HUES48 (cell line): ENCODE results near the gene NIPA2.

Experiments
- H3K27ac ChIP-seq: one replicate; pipeline ENCODE4 v1.7.0; 2013; ENCODE audit warnings: low read depth, low read length, inconsistent platforms
- H3K27me3 ChIP-seq: 2 replicates; pipeline ENCODE4 v1.6.1; 2013; ENCODE audit warnings: mild to moderate bottlenecking, low read length; ENCODE audit not compliant: control insufficient read depth, insufficient read depth
- H3K36me3 ChIP-seq: 2 replicates; pipeline ENCODE4 v1.6.1; 2013; ENCODE audit warnings: low read length; ENCODE audit not compliant: control insufficient read depth, insufficient read depth
- H3K4me1 ChIP-seq: 2 replicates; pipeline ENCODE4 v1.6.1; 2013; ENCODE audit warnings: mild to moderate bottlenecking, low read length; ENCODE audit not compliant: control insufficient read depth, insufficient read depth
- H3K4me3 ChIP-seq: 2 replicates; pipeline ENCODE4 v1.5.1; 2013; ENCODE audit warnings: mild to moderate bottlenecking, low read depth, low read length
- H3K9ac ChIP-seq: 2 replicates; pipeline ENCODE4 v1.6.1; 2013; ENCODE audit warnings: mild to moderate bottlenecking, low read depth, low read length, moderate library complexity
- H3K9me3 ChIP-seq: 2 replicates; pipeline ENCODE4 v1.6.1; 2013; ENCODE audit warnings: low read length; ENCODE audit not compliant: control insufficient read depth, insufficient read depth

NIPA2 gene

GRCh38 chr15:22889146-22889818 lies 50.8 kb downstream of the NIPA2 start:
- H3K4me1 ChIP-seq = no peaks in the 10 kb centered on the region
- no peak overlapping the region for H3K9ac ChIP-seq
- H3K27ac ChIP-seq = no peak overlapping the region
- no peaks in the 10 kb centered on the region for H3K27me3 ChIP-seq
- H3K36me3 ChIP-seq = peaks cover 28% of the 10 kb centered on the region; the same call in 1 of the 2 replicates
- no peak overlapping the region for H3K4me3 ChIP-seq
- H3K9me3 ChIP-seq = no peaks in the 10 kb centered on the region

GRCh38 chr15:22890296-22890695 lies 51.8 kb downstream of the NIPA2 start:
- no peak overlapping the region for H3K9ac ChIP-seq
- no peaks in the 10 kb centered on the region for H3K4me1 ChIP-seq
- no peak overlapping the region for H3K27ac ChIP-seq

GRCh38 chr15:22891426-22892210 lies 53.2 kb downstream of the NIPA2 start:
- Histone ChIP-seq H3K4me3 (no peak overlapping the region), H3K27ac (no peak overlapping the region)

More at GRCh38 chr15:22890296-22890695, 51.8 kb downstream of the NIPA2 start:
- Histone ChIP-seq H3K27me3 (no peaks in the 10 kb centered on the region), H3K36me3 (peaks cover 28% of the 10 kb centered on the region; the same call in 1 of the 2 replicates), H3K4me3 (no peak overlapping the region), H3K9me3 (no peaks in the 10 kb centered on the region)

GRCh38 chr15:22892333-22892732 lies 53.9 kb downstream of the NIPA2 start:
- H3K9ac ChIP-seq = no peak overlapping the region
- H3K36me3 ChIP-seq = peaks cover 33% of the 10 kb centered on the region; the same call in 1 of the 2 replicates
- H3K4me3 ChIP-seq = no peak overlapping the region
- no peaks in the 10 kb centered on the region for H3K4me1 ChIP-seq
- no peaks in the 10 kb centered on the region for H3K9me3 ChIP-seq
- no peaks in the 10 kb centered on the region for H3K27me3 ChIP-seq
- H3K27ac ChIP-seq = no peak overlapping the region

More at GRCh38 chr15:22891426-22892210, 53.2 kb downstream of the NIPA2 start:
- Histone ChIP-seq H3K9me3 (no peaks in the 10 kb centered on the region), H3K4me1 (no peaks in the 10 kb centered on the region), H3K36me3 (peaks cover 33% of the 10 kb centered on the region; the same call in 1 of the 2 replicates), H3K9ac (no peak overlapping the region), H3K27me3 (no peaks in the 10 kb centered on the region)

GRCh38 chr15:22893081-22893480 lies 54.6 kb downstream of the NIPA2 start:
- Histone ChIP-seq H3K4me3 (no peak overlapping the region), H3K36me3 (peaks cover 32% of the 10 kb centered on the region; the same call in 1 of the 2 replicates), H3K27ac (no peak overlapping the region), H3K9ac (no peak overlapping the region), H3K4me1 (no peaks in the 10 kb centered on the region), H3K9me3 (no peaks in the 10 kb centered on the region), H3K27me3 (no peaks in the 10 kb centered on the region)

GRCh38 chr15:22893881-22894280 lies 55.4 kb downstream of the NIPA2 start:
- H3K27ac ChIP-seq = no peak overlapping the region
- H3K27me3 ChIP-seq = no peaks in the 10 kb centered on the region
- no peak overlapping the region for H3K4me3 ChIP-seq
- peaks cover 30% of the 10 kb centered on the region; the same call in 1 of the 2 replicates for H3K36me3 ChIP-seq
- no peaks in the 10 kb centered on the region for H3K4me1 ChIP-seq
- H3K9me3 ChIP-seq = no peaks in the 10 kb centered on the region
- no peak overlapping the region for H3K9ac ChIP-seq

DNA sequence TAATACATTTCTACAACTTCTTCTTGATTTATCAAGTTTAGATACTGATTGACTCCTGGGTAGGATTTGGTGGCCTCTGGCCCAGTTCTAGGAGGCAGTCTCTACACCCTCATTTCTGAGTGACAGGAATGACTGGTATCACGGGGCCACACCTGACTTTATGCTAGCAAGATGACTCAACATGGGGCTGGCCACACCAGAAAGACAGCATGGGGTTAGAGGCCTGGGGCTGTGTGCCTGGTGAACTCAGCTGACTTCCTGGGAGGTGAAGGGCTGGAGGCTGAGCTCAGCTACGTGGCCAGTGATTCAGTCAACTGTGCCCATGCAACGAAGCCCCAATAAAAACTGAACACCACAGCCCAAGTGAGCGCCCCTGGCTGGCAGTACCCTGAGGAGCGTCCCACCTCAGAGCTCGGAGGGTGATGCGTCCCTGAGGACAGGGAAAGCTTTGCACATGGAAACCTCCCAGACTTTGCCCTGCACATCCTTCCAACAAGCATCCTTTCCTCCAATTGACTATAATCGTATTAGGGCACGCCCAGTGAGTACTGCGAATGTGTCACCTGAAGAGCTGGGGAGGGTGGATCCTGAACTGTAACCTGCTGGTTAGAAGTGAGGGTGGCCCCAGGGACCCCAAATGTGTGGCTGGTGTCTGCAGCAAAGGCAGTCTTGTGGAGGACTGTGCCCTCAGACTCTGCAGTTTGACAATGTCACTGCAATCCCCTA lies 57.2 kb downstream of the NIPA2 start:
- H3K36me3 ChIP-seq = peaks cover 35% of the 10 kb centered on the region; the same call in 1 of the 2 replicates
- no peak overlapping the region for H3K9ac ChIP-seq

GRCh38 chr15:22902046-22902445 lies 63.6 kb downstream of the NIPA2 start:
- Histone ChIP-seq H3K27ac (no peak overlapping the region), H3K9me3 (no peaks in the 10 kb centered on the region), H3K4me3 (no peak overlapping the region), H3K9ac (no peak overlapping the region), H3K27me3 (no peaks in the 10 kb centered on the region), H3K36me3 (peaks cover 31% of the 10 kb centered on the region), H3K4me1 (no peaks in the 10 kb centered on the region)

More for the DNA sequence above, 57.2 kb downstream of the NIPA2 start:
- no peaks in the 10 kb centered on the region for H3K4me1 ChIP-seq
- H3K9me3 ChIP-seq = no peaks in the 10 kb centered on the region
- no peak overlapping the region for H3K27ac ChIP-seq
- no peak overlapping the region for H3K4me3 ChIP-seq
- H3K27me3 ChIP-seq = no peaks in the 10 kb centered on the region

- H3K36me3 ChIP-seq = peaks cover 36% of the 10 kb centered on the region
- H3K9me3 ChIP-seq = no peaks in the 10 kb centered on the region
- H3K27me3 ChIP-seq = no peaks in the 10 kb centered on the region
- H3K4me3 ChIP-seq = no peak overlapping the region
- no peak overlapping the region for H3K9ac ChIP-seq
- no peak overlapping the region for H3K27ac ChIP-seq
- no peaks in the 10 kb centered on the region for H3K4me1 ChIP-seq
These were observed 64.1 kb downstream of the NIPA2 start for GRCh38 chr15:22902578-22902977.

DNA sequence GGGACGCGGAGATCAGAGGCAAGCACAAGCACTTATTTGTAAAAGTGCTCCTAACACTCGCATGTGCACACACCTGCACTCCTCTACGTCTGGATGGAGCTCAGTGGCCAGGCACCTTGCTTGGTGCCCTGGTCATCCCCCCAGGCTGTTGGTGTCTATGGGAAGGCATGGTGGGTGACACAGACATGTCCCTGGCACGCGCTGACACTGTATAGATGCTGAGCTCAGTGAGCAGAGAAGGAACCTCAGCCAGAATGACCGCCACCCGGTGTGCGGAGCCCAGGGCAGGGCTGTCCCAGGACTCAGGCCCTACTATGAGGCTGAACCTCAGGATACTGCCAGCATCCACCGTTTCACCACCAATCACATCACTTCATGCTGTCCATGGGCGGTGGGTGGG lies 64.5 kb downstream of the NIPA2 start:
- Histone ChIP-seq H3K4me1 (no peaks in the 10 kb centered on the region), H3K9ac (no peak overlapping the region), H3K36me3 (peaks cover 40% of the 10 kb centered on the region), H3K27ac (no peak overlapping the region), H3K27me3 (no peaks in the 10 kb centered on the region), H3K9me3 (no peaks in the 10 kb centered on the region), H3K4me3 (no peak overlapping the region)
